Measurements from ENCODE around the gene CEBPG. TPM values are rescaled to one million over a fixed set of nuclear protein-coding genes. Genes with fewer than 3 reads are reported as not detected.

CEBPG gene
- polyA plus RNA-seq, 1 donor from 2014 or later: 67.5 TPM

GRCh38 chr19:33429891-33430673 lies 56.6 kb downstream of the CEBPG start:
- Histone ChIP-seq H2AFZ (ENCODE audit: low read depth, low read length) (no peak overlapping the region), H3K4me3 (ENCODE audit: low read length) (no peak overlapping the region), H3K9me3 (ENCODE audit: low read length) (no peaks in the 10 kb centered on the region), H3F3A (ENCODE audit: insufficient read depth, low read length, poor library complexity, severe bottlenecking) (no peaks in the 10 kb centered on the region), H3K9ac (ENCODE audit: low read length) (no peak overlapping the region), H3K4me2 (ENCODE audit: low read length) (no peak overlapping the region), H3K79me2 (replicated peaks; ENCODE audit: insufficient read depth, low read length) (no peaks in the 10 kb centered on the region), H4K20me1 (ENCODE audit: insufficient read depth) (no peaks in the 10 kb centered on the region), H3K27ac (ENCODE audit: low read length) (no peak overlapping the region), H3K27me3 (ENCODE audit: insufficient read depth, low read depth, low read length) (no peaks in the 10 kb centered on the region), H3K9me2 (ENCODE audit: insufficient read depth, low read length) (no peaks in the 10 kb centered on the region), H3K36me3 (ENCODE audit: insufficient read depth, low read length) (no peaks in the 10 kb centered on the region)
- TF ChIP-seq EP300 (conservative IDR thresholded peaks at IDR 0.05; ENCODE audit: poor library complexity, severe bottlenecking): no peak
- TF ChIP-seq EZH2 (IDR thresholded peaks at IDR 0.05; ENCODE audit: borderline replicate concordance, insufficient read depth, low read length, poor library complexity, severe bottlenecking): no peak
- TF ChIP-seq REST (IDR thresholded peaks at IDR 0.05; ENCODE audit: borderline replicate concordance): no peak
- TF ChIP-seq CTCF (IDR thresholded peaks at IDR 0.05; ENCODE audit: poor library complexity, severe bottlenecking): no peak

- TF ChIP-seq SMC3 (conservative IDR thresholded peaks at IDR 0.05; ENCODE audit: poor library complexity): peak; percentile 99
- peak; percentile 96 for TF ChIP-seq RAD21 (conservative IDR thresholded peaks at IDR 0.05)
- no peak for TF ChIP-seq POLR2AphosphoS5 (IDR thresholded peaks at IDR 0.05)
- no peak for TF ChIP-seq EP300 (conservative IDR thresholded peaks at IDR 0.05; ENCODE audit: poor library complexity, severe bottlenecking)
- TF ChIP-seq MXI1 (conservative IDR thresholded peaks at IDR 0.05; ENCODE audit: poor library complexity, severe bottlenecking): no peak
- no peak for TF ChIP-seq TAF1 (IDR thresholded peaks at IDR 0.05; ENCODE audit: low read depth)
- TF ChIP-seq CTCF (IDR thresholded peaks at IDR 0.05; ENCODE audit: poor library complexity, severe bottlenecking): peak; percentile 91
- TF ChIP-seq REST (IDR thresholded peaks at IDR 0.05; ENCODE audit: borderline replicate concordance): no peak
- TF ChIP-seq EZH2 (IDR thresholded peaks at IDR 0.05; ENCODE audit: borderline replicate concordance, insufficient read depth, low read length, poor library complexity, severe bottlenecking): no peak
- no peaks in the 10 kb centered on the region for H3K36me3 ChIP-seq (ENCODE audit: insufficient read depth, low read length)
- no peaks in the 10 kb centered on the region for H3K9me2 ChIP-seq (ENCODE audit: insufficient read depth, low read length)
- no peaks in the 10 kb centered on the region for H3K27me3 ChIP-seq (ENCODE audit: insufficient read depth, low read depth, low read length)
- no peaks in the 10 kb centered on the region for H3K79me2 ChIP-seq (replicated peaks; ENCODE audit: insufficient read depth, low read length)
- no peaks in the 10 kb centered on the region for H3F3A ChIP-seq (ENCODE audit: insufficient read depth, low read length, poor library complexity, severe bottlenecking)
- no peak overlapping the region for H2AFZ ChIP-seq (ENCODE audit: low read depth, low read length)
- H3K4me3 ChIP-seq (ENCODE audit: low read length): no peak overlapping the region
- no peak overlapping the region for H3K27ac ChIP-seq (ENCODE audit: low read length)
- H3K9ac ChIP-seq (ENCODE audit: low read length): no peak overlapping the region
- H4K20me1 ChIP-seq (ENCODE audit: insufficient read depth): no peaks in the 10 kb centered on the region
- no peaks in the 10 kb centered on the region for H3K9me3 ChIP-seq (ENCODE audit: low read length)
- H3K4me2 ChIP-seq (ENCODE audit: low read length): no peak overlapping the region
Measured at GRCh38 chr19:33430674-33431277, 57.3 kb downstream of the CEBPG start.
